WTC11 (cell line): Measurements from ENCODE around the gene PSMD13.

ENCODE experiments used
- CTCF ChIP-seq: fragments of 200-600 bp; IDR thresholded peaks from 2 replicates; pipeline ENCODE4 v1.8.0; 2022; ENCODE audit warnings: antibody characterized with exemption
- MAX ChIP-seq: sonication (generic); formaldehyde crosslinking; IDR thresholded peaks from 2 replicates; pipeline ENCODE4 v1.8.0; 2022; ENCODE audit warnings: mild to moderate bottlenecking, missing genetic modification reagents
- MLX ChIP-seq: sonication (generic); formaldehyde crosslinking; IDR thresholded peaks from 2 replicates; pipeline ENCODE4 v1.8.1; 2023; ENCODE audit warnings: mild to moderate bottlenecking, missing genetic modification reagents, moderate library complexity

- no peak for TF ChIP-seq CTCF
- no peak for TF ChIP-seq MLX (CRISPR knock-in tag)
- TF ChIP-seq MAX (CRISPR knock-in tag) = no peak
Measured at GRCh38 chr11:216081-216974, 20.4 kb upstream of the PSMD13 start.
